H1 (cell line): ENCODE measurements around the gene RIMS1. TPM values are rescaled to one million over a fixed set of nuclear protein-coding genes. Genes with fewer than 3 reads are reported as not detected.

ENCODE experiments used
- CEBPB ChIP-seq: IDR thresholded peaks from 2 replicates; pipeline ENCODE4 v1.6.1; 2012; ENCODE audit warnings: low read depth, low read length
- SIRT6 ChIP-seq: IDR thresholded peaks from one replicate; pipeline ENCODE4 v1.7.1; 2012; ENCODE audit warnings: low read length, inconsistent platforms
- polyA plus RNA-seq, 7 experiments: library from polyadenylated mRNA; depleted of rRNA in 3 of 7; stranded (reverse) in 5 of 7; unstranded in 2 of 7; fragments of >200 nt in 5 of 7; fragments of 200-250 nt in 2 of 7; gene quantifications; 1 replicate in 5 of 7; 2 replicates in 1 of 7; 4 replicates in 1 of 7; pipeline versions ENCODE4 v1.2.1 to v1.2.3, GENCODE V29; 2011 to 2013; ENCODE audit warnings: missing spikeins in 2 of 7, mixed read lengths in 2 of 7
- total RNA-seq: library from RNA; stranded (reverse); fragmentation: NEBNext Ultra II Directional; extraction: Animal tissue kit (Norgen Biotek cat#: 25700); gene quantifications from 2 replicates; pipeline ENCODE4 v1.2.1, GENCODE V29; 2021

RIMS1 gene
- total and polyA plus RNA-seq, 2 of the 8 experiments (the other 6 are each of a cell fraction or from before 2014, with no cell fraction given): 0.63 to 2.3 TPM

- TF ChIP-seq CEBPB: no peak
- TF ChIP-seq SIRT6: no peak
These were observed 96.8 kb downstream of the RIMS1 start (continued) for GRCh38 chr6:71983131-71983530.
